ENCODE measurements around the gene GTF3C5. TPM values are rescaled to one million over a fixed set of nuclear protein-coding genes. Genes with fewer than 3 reads are reported as not detected.
A peak's percentile ranks its signal among the peaks of the same experiment; 100 is the strongest.

Gene GTF3C5
- total and polyA plus RNA-seq, 9 of the 15 experiments (the other 6 are each of a cell fraction or from before 2014, with no cell fraction given): 3.8 to 118 (median 83.7) TPM

GRCh38 chr9:133058550-133059320 lies 27.9 kb downstream of the GTF3C5 start (continued):
- TF ChIP-seq PATZ1 (CRISPR knock-in tag; IDR thresholded peaks at IDR 0.05; ENCODE audit: borderline replicate concordance) (no peak), PHF20 (IDR thresholded peaks at IDR 0.05; ENCODE audit: partially characterized antibody) (no peak), ADNP (tag; IDR thresholded peaks at IDR 0.05) (no peak), E2F1 (CRISPR knock-in tag; IDR thresholded peaks at IDR 0.05) (no peak), ATF7 (IDR thresholded peaks at IDR 0.05) (peak; percentile 77), STAT5B (CRISPR knock-in tag; IDR thresholded peaks at IDR 0.05) (no peak), ZNF766 (CRISPR knock-in tag; conservative IDR thresholded peaks at IDR 0.05) (peak; percentile 66; the same call in 1 of the 2 replicates), TCF7 (IDR thresholded peaks at IDR 0.05; ENCODE audit: borderline replicate concordance) (no peak), ZNF263 (CRISPR knock-in tag; IDR thresholded peaks at IDR 0.05; ENCODE audit: borderline replicate concordance) (no peak), MNT (conservative IDR thresholded peaks at IDR 0.05) (no peak), ZNF561 (CRISPR knock-in tag; conservative IDR thresholded peaks at IDR 0.05) (no peak), STAT6 (CRISPR knock-in tag; IDR thresholded peaks at IDR 0.05) (no peak)
- TF ChIP-seq, protein P1, sequence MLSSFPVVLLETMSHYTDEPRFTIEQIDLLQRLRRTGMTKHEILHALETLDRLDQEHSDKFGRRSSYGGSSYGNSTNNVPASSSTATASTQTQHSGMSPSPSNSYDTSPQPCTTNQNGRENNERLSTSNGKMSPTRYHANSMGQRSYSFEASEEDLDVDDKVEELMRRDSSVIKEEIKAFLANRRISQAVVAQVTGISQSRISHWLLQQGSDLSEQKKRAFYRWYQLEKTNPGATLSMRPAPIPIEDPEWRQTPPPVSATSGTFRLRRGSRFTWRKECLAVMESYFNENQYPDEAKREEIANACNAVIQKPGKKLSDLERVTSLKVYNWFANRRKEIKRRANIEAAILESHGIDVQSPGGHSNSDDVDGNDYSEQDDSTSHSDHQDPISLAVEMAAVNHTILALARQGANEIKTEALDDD (IDR thresholded peaks at IDR 0.05): peak; percentile 94
- TF ChIP-seq, protein P2, sequence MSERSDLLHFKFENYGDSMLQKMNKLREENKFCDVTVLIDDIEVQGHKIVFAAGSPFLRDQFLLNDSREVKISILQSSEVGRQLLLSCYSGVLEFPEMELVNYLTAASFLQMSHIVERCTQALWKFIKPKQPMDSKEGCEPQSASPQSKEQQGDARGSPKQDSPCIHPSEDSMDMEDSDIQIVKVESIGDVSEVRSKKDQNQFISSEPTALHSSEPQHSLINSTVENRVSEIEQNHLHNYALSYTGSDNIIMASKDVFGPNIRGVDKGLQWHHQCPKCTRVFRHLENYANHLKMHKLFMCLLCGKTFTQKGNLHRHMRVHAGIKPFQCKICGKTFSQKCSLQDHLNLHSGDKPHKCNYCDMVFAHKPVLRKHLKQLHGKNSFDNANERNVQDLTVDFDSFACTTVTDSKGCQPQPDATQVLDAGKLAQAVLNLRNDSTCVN (CRISPR knock-in tag; IDR thresholded peaks at IDR 0.05): no peak
- TF ChIP-seq, protein P3, sequence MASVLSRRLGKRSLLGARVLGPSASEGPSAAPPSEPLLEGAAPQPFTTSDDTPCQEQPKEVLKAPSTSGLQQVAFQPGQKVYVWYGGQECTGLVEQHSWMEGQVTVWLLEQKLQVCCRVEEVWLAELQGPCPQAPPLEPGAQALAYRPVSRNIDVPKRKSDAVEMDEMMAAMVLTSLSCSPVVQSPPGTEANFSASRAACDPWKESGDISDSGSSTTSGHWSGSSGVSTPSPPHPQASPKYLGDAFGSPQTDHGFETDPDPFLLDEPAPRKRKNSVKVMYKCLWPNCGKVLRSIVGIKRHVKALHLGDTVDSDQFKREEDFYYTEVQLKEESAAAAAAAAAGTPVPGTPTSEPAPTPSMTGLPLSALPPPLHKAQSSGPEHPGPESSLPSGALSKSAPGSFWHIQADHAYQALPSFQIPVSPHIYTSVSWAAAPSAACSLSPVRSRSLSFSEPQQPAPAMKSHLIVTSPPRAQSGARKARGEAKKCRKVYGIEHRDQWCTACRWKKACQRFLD (CRISPR knock-in tag; IDR thresholded peaks at IDR 0.05): no peak
